Measurements from ENCODE around the gene TRIM63.

DNA sequence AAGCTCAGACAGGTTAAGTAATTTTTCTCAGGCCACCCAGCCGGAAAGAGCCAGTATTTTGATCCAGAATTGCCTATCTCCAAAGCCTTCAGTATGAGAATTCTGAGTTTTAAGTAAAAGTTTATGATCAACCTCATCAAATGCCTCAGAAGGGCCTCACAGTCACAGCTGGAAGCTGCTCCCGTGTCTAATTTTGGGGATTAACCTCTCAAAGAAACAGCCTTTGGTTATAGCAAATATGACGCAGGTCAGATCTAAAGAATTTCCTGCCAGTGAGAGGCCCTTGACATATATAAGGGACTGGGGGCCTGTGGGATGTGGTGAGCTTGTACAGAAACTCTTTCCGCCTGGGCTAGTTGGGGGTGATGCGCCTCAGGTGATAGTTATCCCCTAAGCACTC lies 43.6 kb downstream of the TRIM63 start:
- TF ChIP-seq, protein P1, sequence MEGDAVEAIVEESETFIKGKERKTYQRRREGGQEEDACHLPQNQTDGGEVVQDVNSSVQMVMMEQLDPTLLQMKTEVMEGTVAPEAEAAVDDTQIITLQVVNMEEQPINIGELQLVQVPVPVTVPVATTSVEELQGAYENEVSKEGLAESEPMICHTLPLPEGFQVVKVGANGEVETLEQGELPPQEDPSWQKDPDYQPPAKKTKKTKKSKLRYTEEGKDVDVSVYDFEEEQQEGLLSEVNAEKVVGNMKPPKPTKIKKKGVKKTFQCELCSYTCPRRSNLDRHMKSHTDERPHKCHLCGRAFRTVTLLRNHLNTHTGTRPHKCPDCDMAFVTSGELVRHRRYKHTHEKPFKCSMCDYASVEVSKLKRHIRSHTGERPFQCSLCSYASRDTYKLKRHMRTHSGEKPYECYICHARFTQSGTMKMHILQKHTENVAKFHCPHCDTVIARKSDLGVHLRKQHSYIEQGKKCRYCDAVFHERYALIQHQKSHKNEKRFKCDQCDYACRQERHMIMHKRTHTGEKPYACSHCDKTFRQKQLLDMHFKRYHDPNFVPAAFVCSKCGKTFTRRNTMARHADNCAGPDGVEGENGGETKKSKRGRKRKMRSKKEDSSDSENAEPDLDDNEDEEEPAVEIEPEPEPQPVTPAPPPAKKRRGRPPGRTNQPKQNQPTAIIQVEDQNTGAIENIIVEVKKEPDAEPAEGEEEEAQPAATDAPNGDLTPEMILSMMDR (IDR thresholded peaks at IDR 0.05) = no peak
- no peak for TF ChIP-seq POLR2AphosphoS5 (IDR thresholded peaks at IDR 0.05)

All from upper lobe of left lung (tissue), 4 donors.